Trophoblast cell (in vitro differentiated cells and primary cell): ENCODE data around the gene H6PD.
A peak's percentile ranks its signal among the peaks of the same experiment; 100 is the strongest.

ENCODE experiments used
- DNase-seq, 2 donors: peaks; one replicate each; pipeline ENCODE4 v3.0.0-alpha.2; 2016
- H2AFZ ChIP-seq: 2 replicates; pipeline ENCODE4 v1.6.1; 2013; ENCODE audit warnings: low read length, moderate library complexity, mild to moderate bottlenecking; ENCODE audit not compliant: insufficient read depth, poor library complexity
- H2AK5ac ChIP-seq: 2 replicates; pipeline ENCODE4 v1.6.1; 2013; ENCODE audit warnings: mild to moderate bottlenecking, low read length
- H2BK120ac ChIP-seq: 2 replicates; pipeline ENCODE4 v1.6.1; 2013; ENCODE audit warnings: low read length, mild to moderate bottlenecking, moderate library complexity; ENCODE audit not compliant: insufficient read depth, poor library complexity
- H2BK12ac ChIP-seq: 2 replicates; pipeline ENCODE4 v1.6.1; 2013; ENCODE audit warnings: mild to moderate bottlenecking, low read length, moderate library complexity
- H2BK5ac ChIP-seq: 2 replicates; pipeline ENCODE4 v1.6.1; 2013; ENCODE audit warnings: low read length, low read depth, moderate library complexity, mild to moderate bottlenecking; ENCODE audit not compliant: poor library complexity
- H3K14ac ChIP-seq: 2 replicates; pipeline ENCODE4 v1.6.1; 2013; ENCODE audit warnings: mild to moderate bottlenecking, low read length
- H3K18ac ChIP-seq: 2 replicates; pipeline ENCODE4 v1.6.1; 2013; ENCODE audit warnings: mild to moderate bottlenecking, low read length
- H3K23ac ChIP-seq: 2 replicates; pipeline ENCODE4 v1.6.1; 2013; ENCODE audit warnings: low read length
- H3K27ac ChIP-seq: 2 replicates; pipeline ENCODE4 v1.5.1; 2013; ENCODE audit warnings: low read depth, mild to moderate bottlenecking, inconsistent platforms, low read length, moderate library complexity
- H3K27me3 ChIP-seq: 2 replicates; pipeline ENCODE4 v1.6.1; 2013; ENCODE audit warnings: inconsistent platforms, mild to moderate bottlenecking, low read length, moderate library complexity; ENCODE audit not compliant: insufficient read depth
- H3K36me3 ChIP-seq, 2 experiments: 1 replicate in 1 of 2; 2 replicates in 1 of 2; pipeline ENCODE4 v1.6.1; 2013; ENCODE audit warnings: low read length in 2 of 2, mild to moderate bottlenecking in 2 of 2, moderate library complexity in 1 of 2; ENCODE audit not compliant: insufficient read depth in 2 of 2, control insufficient read depth in 1 of 2
- H3K4ac ChIP-seq: 2 replicates; pipeline ENCODE4 v1.6.1; 2013; ENCODE audit warnings: low read depth, mild to moderate bottlenecking, low read length, moderate library complexity
- H3K4me1 ChIP-seq, 2 experiments: 1 replicate in 1 of 2; 2 replicates in 1 of 2; pipeline ENCODE4 v1.6.1; 2013; ENCODE audit warnings: low read length in 2 of 2, mild to moderate bottlenecking in 2 of 2, moderate library complexity in 1 of 2; ENCODE audit not compliant: insufficient read depth in 2 of 2, control insufficient read depth in 1 of 2
- H3K4me2 ChIP-seq: 2 replicates; pipeline ENCODE4 v1.6.1; 2013; ENCODE audit warnings: inconsistent platforms, mild to moderate bottlenecking, low read length, moderate library complexity
- H3K4me3 ChIP-seq: 2 replicates; pipeline ENCODE4 v1.5.1; 2013; ENCODE audit warnings: mild to moderate bottlenecking, low read depth, low read length, inconsistent platforms
- H3K79me1 ChIP-seq: one replicate; pipeline ENCODE4 v1.6.1; 2013; ENCODE audit warnings: low read length
- H3K79me2 ChIP-seq: 2 replicates; pipeline ENCODE4 v1.6.1; 2013; ENCODE audit warnings: low read length, mild to moderate bottlenecking; ENCODE audit not compliant: control insufficient read depth, insufficient read depth, poor library complexity
- H3K9ac ChIP-seq: 2 replicates; pipeline ENCODE4 v1.6.1; 2013; ENCODE audit warnings: mild to moderate bottlenecking, low read length
- H3K9me3 ChIP-seq: 2 replicates; pipeline ENCODE4 v1.6.1; 2013; ENCODE audit warnings: low read depth, mild to moderate bottlenecking, control low read depth, inconsistent platforms, low read length; ENCODE audit not compliant: insufficient read depth
- H4K12ac ChIP-seq: 2 replicates; pipeline ENCODE4 v1.6.1; 2013; ENCODE audit warnings: low read depth, mild to moderate bottlenecking, low read length, moderate library complexity
- H4K8ac ChIP-seq: 2 replicates; pipeline ENCODE4 v1.6.1; 2013; ENCODE audit warnings: low read depth, mild to moderate bottlenecking, low read length, moderate library complexity
- H4K91ac ChIP-seq: one replicate; pipeline ENCODE4 v1.6.1; 2013; ENCODE audit warnings: low read depth, mild to moderate bottlenecking, low read length, moderate library complexity
- WGBS: extraction: QIAGEN DNeasy Blood & Tissue Kit; methylation state at CpG from one replicate; pipeline ENCODE4 v1.1.7; 2013; ENCODE audit warnings: missing lambda C conversion rate; ENCODE audit not compliant: insufficient read length, insufficient coverage; ENCODE audit errors: extremely low coverage; 5-methylcytosine and 5-hydroxymethylcytosine counted together

The H6PD gene

DNA sequence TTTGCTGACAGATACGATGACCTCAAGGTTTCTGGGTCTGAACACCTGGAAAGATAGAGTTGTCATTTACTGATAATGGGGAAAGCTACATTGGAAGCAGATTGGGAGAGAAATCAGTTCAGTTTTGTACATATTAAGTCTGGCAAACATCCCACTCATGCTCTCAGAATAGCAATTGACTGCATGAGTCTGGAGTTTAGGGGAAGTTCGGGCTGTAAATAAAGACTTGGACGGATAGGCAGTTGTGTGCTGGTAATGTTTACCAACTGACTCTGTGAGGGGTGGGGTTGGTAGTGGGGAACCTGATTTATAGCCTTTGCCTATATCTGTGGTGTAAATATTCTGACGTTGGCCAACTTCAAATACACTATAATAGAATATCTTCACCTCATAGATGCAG is 4.0 kb downstream of the H6PD start:
- no peak overlapping the region for H3K27ac ChIP-seq
- H4K91ac ChIP-seq = no peak overlapping the region
- H3K23ac ChIP-seq = no peak overlapping the region
- no peak overlapping the region for H3K9ac ChIP-seq
- H4K12ac ChIP-seq = no peak overlapping the region
- H3K79me2 ChIP-seq = peaks cover 6% of the 10 kb centered on the region
- no peak overlapping the region for H3K4ac ChIP-seq
- H3K14ac ChIP-seq = no peak overlapping the region
- no peak overlapping the region for H2BK120ac ChIP-seq
- no peak for DNase-seq
- no peak overlapping the region for H2AK5ac ChIP-seq
- WGBS = no CpG with 5 or more reads among the region's 4 CpGs
- no peaks in the 10 kb centered on the region for H3K36me3 ChIP-seq
- H2BK5ac ChIP-seq = no peak overlapping the region
- no peak overlapping the region for H4K8ac ChIP-seq
- H3K79me1 ChIP-seq = peaks cover 11% of the 10 kb centered on the region
- no peak overlapping the region for H3K4me3 ChIP-seq
- no peak overlapping the region for H3K4me2 ChIP-seq
- peaks cover 19 to 21% of the 10 kb centered on the region in 2 experiments for H3K4me1 ChIP-seq
- H3K18ac ChIP-seq = no peak overlapping the region
- H3K9me3 ChIP-seq = no peaks in the 10 kb centered on the region
- H3K27me3 ChIP-seq = no peaks in the 10 kb centered on the region
- no peak overlapping the region for H2BK12ac ChIP-seq
- H2AFZ ChIP-seq = no peak overlapping the region

DNA sequence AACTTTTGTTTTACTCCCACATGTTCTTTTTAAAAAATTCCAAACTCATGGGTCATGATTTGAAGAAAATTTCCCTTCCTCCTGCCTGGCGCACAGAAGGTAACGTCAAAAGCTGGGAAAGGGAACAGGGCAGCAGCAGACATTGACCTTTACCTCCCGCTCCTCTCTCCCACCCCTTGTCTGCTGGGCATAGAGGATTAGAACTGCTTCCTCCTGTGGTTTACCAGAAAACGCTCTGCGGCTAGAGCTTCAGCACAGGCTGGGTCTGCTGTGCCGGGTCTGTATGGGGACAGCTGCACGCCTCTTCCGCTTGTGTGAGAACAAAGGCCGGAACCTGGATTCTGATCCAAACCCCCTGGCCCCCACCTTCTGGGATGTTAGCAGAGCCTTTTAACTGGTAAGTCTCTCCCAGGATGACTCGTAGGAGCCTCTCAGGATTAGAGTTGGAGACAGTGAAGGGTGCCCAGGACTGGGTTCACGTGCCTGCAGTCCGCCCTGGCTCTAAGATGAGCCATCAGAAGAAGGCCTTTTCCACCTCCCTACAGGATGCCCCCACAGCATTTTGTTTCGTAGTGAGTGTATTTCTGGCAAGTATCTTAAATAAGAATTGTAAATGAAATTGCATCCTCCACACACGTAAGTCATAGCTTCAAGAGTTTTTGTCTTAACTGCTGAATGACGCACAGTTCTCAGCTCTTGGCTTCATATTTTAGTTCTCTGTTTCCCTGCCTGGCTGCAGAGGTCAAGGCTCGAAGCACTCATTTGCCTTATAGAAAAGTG is 5.2 kb downstream of the H6PD start:
- no peak overlapping the region for H3K4me2 ChIP-seq
- H3K14ac ChIP-seq = no peak overlapping the region
- no peaks in the 10 kb centered on the region for H3K27me3 ChIP-seq
- no peak overlapping the region for H3K23ac ChIP-seq
- no peak overlapping the region for H3K27ac ChIP-seq
- H2BK5ac ChIP-seq = no peak overlapping the region
- no peak overlapping the region for H3K18ac ChIP-seq
- H4K8ac ChIP-seq = no peak overlapping the region
- peaks cover 4% of the 10 kb centered on the region for H3K79me2 ChIP-seq
- H2AK5ac ChIP-seq = no peak overlapping the region
- no peaks in the 10 kb centered on the region for H3K36me3 ChIP-seq
- H3K79me1 ChIP-seq = peaks cover 5% of the 10 kb centered on the region
- no peak overlapping the region for H3K4ac ChIP-seq
- no CpG with 5 or more reads among the region's 16 CpGs for WGBS
- H3K9me3 ChIP-seq = no peaks in the 10 kb centered on the region
- no peak overlapping the region for H4K91ac ChIP-seq
- no peak overlapping the region for H2BK120ac ChIP-seq
- H3K4me1 ChIP-seq = peaks cover 16 to 19% of the 10 kb centered on the region in 2 experiments
- H2BK12ac ChIP-seq = no peak overlapping the region
- DNase-seq = peak; percentile 41 to 72
- no peak overlapping the region for H2AFZ ChIP-seq
- H4K12ac ChIP-seq = no peak overlapping the region
- no peak overlapping the region for H3K9ac ChIP-seq
- no peak overlapping the region for H3K4me3 ChIP-seq

DNA sequence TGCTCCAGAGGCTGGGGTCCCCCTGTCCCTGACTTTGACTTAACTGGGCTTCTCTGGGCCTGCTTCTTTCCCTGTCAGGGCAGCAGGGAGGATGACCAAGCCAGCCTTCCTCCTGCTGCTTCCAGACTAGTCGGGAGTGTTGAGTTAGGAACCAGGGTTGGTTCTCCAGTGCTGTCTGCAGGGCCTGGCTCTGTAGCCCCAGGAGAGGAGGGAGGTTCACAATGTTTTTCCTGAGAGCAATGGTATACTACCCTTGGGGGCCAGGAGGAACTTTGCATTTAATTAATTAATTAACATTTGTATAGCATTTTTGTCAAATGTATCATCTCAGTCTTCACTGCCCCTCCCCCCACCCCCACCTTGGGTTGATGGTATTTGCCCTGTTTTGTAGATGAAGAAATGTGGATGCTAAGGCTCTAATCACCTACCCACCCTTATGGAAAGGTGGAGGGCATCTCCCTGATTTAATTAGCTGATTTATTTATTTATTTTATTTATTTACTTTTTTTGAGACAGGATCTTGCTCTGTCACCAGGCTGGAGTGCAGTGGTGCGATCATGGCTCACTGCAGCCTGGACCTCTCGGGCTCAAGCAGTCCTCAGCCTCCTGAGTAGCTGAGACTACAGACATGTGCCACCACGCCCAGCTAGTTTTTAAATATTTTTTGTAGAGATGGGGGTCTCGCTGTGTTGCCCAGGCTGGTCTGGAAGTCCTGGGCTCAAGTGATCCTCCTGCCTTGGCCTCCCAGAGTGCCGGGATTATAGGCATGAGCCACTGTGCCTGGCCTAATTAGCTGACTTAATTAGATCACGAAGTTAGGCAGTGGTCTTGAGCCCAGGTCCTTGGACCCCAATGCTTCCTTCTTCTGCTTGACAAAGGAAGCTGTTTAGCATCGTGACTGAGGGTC is 6.6 kb downstream of the H6PD start:
- Histone ChIP-seq H3K4ac (no peak overlapping the region), H2AK5ac (no peak overlapping the region), H2BK5ac (no peak overlapping the region), H3K9me3 (no peaks in the 10 kb centered on the region), H3K23ac (no peak overlapping the region), H4K91ac (no peak overlapping the region), H3K9ac (no peak overlapping the region), H3K79me1 (no peaks in the 10 kb centered on the region), H3K4me2 (no peak overlapping the region), H3K18ac (no peak overlapping the region), H3K36me3 (peaks cover 4 to 5% of the 10 kb centered on the region in 2 experiments), H3K27ac (no peak overlapping the region), H3K79me2 (no peaks in the 10 kb centered on the region), H3K4me3 (no peak overlapping the region), H4K8ac (no peak overlapping the region), H2AFZ (no peak overlapping the region), H2BK12ac (no peak overlapping the region), H2BK120ac (no peak overlapping the region), H3K14ac (no peak overlapping the region), H3K27me3 (no peaks in the 10 kb centered on the region), H4K12ac (no peak overlapping the region), H3K4me1 (peaks cover 14 to 17% of the 10 kb centered on the region in 2 experiments)
- no peak for DNase-seq
- WGBS = no CpG with 5 or more reads among the region's 8 CpGs

DNA sequence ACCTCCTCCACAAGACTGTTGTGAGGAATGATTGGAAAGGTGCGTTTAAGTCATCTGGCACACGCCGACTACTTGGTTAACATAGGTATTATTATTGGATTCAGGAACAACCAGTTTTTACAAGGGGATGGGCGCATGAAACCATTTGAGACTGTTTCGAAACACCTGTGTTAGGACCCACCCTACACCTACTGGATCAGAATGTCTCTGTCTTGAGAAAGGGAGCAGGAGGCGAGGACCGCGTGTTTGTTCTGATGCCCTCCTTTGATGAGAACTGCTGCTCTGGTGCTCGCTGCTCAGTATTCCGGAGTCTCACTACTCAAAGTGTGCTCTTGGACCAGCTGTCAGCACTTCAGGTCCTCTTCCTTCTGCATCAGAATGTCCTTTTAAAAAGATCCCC is 7.3 kb downstream of the H6PD start:
- Histone ChIP-seq H4K91ac (no peak overlapping the region), H3K9ac (no peak overlapping the region), H3K9me3 (no peaks in the 10 kb centered on the region), H2AFZ (no peak overlapping the region), H2BK12ac (no peak overlapping the region), H3K27me3 (no peaks in the 10 kb centered on the region), H3K79me2 (no peaks in the 10 kb centered on the region), H3K4me3 (no peak overlapping the region), H4K12ac (no peak overlapping the region), H2AK5ac (no peak overlapping the region), H3K79me1 (no peaks in the 10 kb centered on the region), H2BK120ac (no peak overlapping the region), H3K4ac (no peak overlapping the region), H3K27ac (no peak overlapping the region), H3K14ac (no peak overlapping the region), H3K18ac (no peak overlapping the region), H3K36me3 (peaks cover 5 to 6% of the 10 kb centered on the region in 2 experiments), H3K4me2 (no peak overlapping the region), H4K8ac (no peak overlapping the region), H2BK5ac (no peak overlapping the region), H3K23ac (no peak overlapping the region), H3K4me1 (peaks cover 14 to 17% of the 10 kb centered on the region in 2 experiments)
- peak in 1 of 2 donors; percentile 63 for DNase-seq
- WGBS = no CpG with 5 or more reads among the region's 10 CpGs
